Activated naive CD8-positive, alpha-beta T cell (primary cell): Measurements from ENCODE around the gene ARHGEF7.

ENCODE experiments used
- H3K27ac Mint-ChIP-seq: one replicate; pipeline ENCODE4 v1.8.0; 2021; ENCODE audit warnings: mixed read lengths
- H3K27me3 Mint-ChIP-seq: one replicate; pipeline ENCODE4 v1.8.0; 2021; ENCODE audit warnings: mixed read lengths
- H3K36me3 Mint-ChIP-seq: one replicate; pipeline ENCODE4 v1.8.0; 2021; ENCODE audit warnings: mixed read lengths
- H3K4me1 Mint-ChIP-seq: one replicate; pipeline ENCODE4 v1.8.0; 2021; ENCODE audit warnings: low read depth, mixed read lengths
- H3K4me3 Mint-ChIP-seq: one replicate; pipeline ENCODE4 v1.8.0; 2021; ENCODE audit warnings: mild to moderate bottlenecking, mixed read lengths
- H3K9me3 Mint-ChIP-seq: one replicate; pipeline ENCODE4 v1.8.0; 2021; ENCODE audit warnings: low read depth, mixed read lengths

The ARHGEF7 gene

GRCh38 chr13:111204438-111205177 lies 89.5 kb downstream of the ARHGEF7 start:
- H3K9me3 Mint-ChIP-seq: no peaks in the 10 kb centered on the region
- H3K27me3 Mint-ChIP-seq: no peaks in the 10 kb centered on the region
- H3K4me1 Mint-ChIP-seq: peaks cover 71% of the 10 kb centered on the region
- no peak overlapping the region for H3K27ac Mint-ChIP-seq
- H3K4me3 Mint-ChIP-seq: peak overlapping the region; percentile 31
- peaks cover 3% of the 10 kb centered on the region for H3K36me3 Mint-ChIP-seq

- peaks cover 72% of the 10 kb centered on the region for H3K4me1 Mint-ChIP-seq
- no peaks in the 10 kb centered on the region for H3K9me3 Mint-ChIP-seq
- no peak overlapping the region for H3K4me3 Mint-ChIP-seq
- no peak overlapping the region for H3K27ac Mint-ChIP-seq
- H3K27me3 Mint-ChIP-seq: no peaks in the 10 kb centered on the region
- H3K36me3 Mint-ChIP-seq: peaks cover under 1% of the 10 kb centered on the region
These were observed 91.0 kb downstream of the ARHGEF7 start for GRCh38 chr13:111206148-111206547.

- Mint-ChIP-seq H3K36me3 (no peaks in the 10 kb centered on the region), H3K27me3 (no peaks in the 10 kb centered on the region), H3K9me3 (no peaks in the 10 kb centered on the region), H3K27ac (no peak overlapping the region), H3K4me1 (peaks cover 60% of the 10 kb centered on the region), H3K4me3 (no peak overlapping the region)
These were observed 94.5 kb downstream of the ARHGEF7 start for GRCh38 chr13:111209613-111210012.

- Mint-ChIP-seq H3K9me3 (no peaks in the 10 kb centered on the region), H3K4me3 (no peak overlapping the region), H3K4me1 (peaks cover 61% of the 10 kb centered on the region), H3K27me3 (no peaks in the 10 kb centered on the region), H3K36me3 (no peaks in the 10 kb centered on the region), H3K27ac (no peak overlapping the region)
These were observed 95.0 kb downstream of the ARHGEF7 start for GRCh38 chr13:111210091-111210490.

- H3K36me3 Mint-ChIP-seq: no peaks in the 10 kb centered on the region
- H3K27me3 Mint-ChIP-seq: no peaks in the 10 kb centered on the region
- no peak overlapping the region for H3K4me3 Mint-ChIP-seq
- H3K9me3 Mint-ChIP-seq: no peaks in the 10 kb centered on the region
- H3K4me1 Mint-ChIP-seq: peaks cover 64% of the 10 kb centered on the region
- no peak overlapping the region for H3K27ac Mint-ChIP-seq
These were observed 95.7 kb downstream of the ARHGEF7 start for GRCh38 chr13:111210544-111211469.

- H3K36me3 Mint-ChIP-seq: no peaks in the 10 kb centered on the region
- H3K4me1 Mint-ChIP-seq: peaks cover 68% of the 10 kb centered on the region
- no peak overlapping the region for H3K4me3 Mint-ChIP-seq
- no peaks in the 10 kb centered on the region for H3K9me3 Mint-ChIP-seq
- no peaks in the 10 kb centered on the region for H3K27me3 Mint-ChIP-seq
- H3K27ac Mint-ChIP-seq: no peak overlapping the region
These were observed 96.8 kb downstream of the ARHGEF7 start for GRCh38 chr13:111211789-111212516.

GRCh38 chr13:111212517-111212873 lies 97.4 kb downstream of the ARHGEF7 start:
- no peaks in the 10 kb centered on the region for H3K27me3 Mint-ChIP-seq
- peaks cover 71% of the 10 kb centered on the region for H3K4me1 Mint-ChIP-seq
- H3K9me3 Mint-ChIP-seq: no peaks in the 10 kb centered on the region
- H3K4me3 Mint-ChIP-seq: no peak overlapping the region
- no peak overlapping the region for H3K27ac Mint-ChIP-seq
- H3K36me3 Mint-ChIP-seq: no peaks in the 10 kb centered on the region

- Mint-ChIP-seq H3K36me3 (no peaks in the 10 kb centered on the region), H3K27ac (no peak overlapping the region), H3K27me3 (no peaks in the 10 kb centered on the region), H3K9me3 (no peaks in the 10 kb centered on the region), H3K4me3 (no peak overlapping the region), H3K4me1 (peaks cover 58% of the 10 kb centered on the region)
These were observed 99.0 kb downstream of the ARHGEF7 start for GRCh38 chr13:111213964-111214726.

GRCh38 chr13:111215081-111216047 lies 100.3 kb downstream of the ARHGEF7 start:
- Mint-ChIP-seq H3K27me3 (no peaks in the 10 kb centered on the region), H3K27ac (no peak overlapping the region), H3K9me3 (no peaks in the 10 kb centered on the region), H3K36me3 (no peaks in the 10 kb centered on the region), H3K4me1 (peaks cover 48% of the 10 kb centered on the region), H3K4me3 (no peak overlapping the region)

GRCh38 chr13:111216166-111216960 lies 101.3 kb downstream of the ARHGEF7 start:
- Mint-ChIP-seq H3K4me1 (peaks cover 39% of the 10 kb centered on the region), H3K27ac (no peak overlapping the region), H3K4me3 (no peak overlapping the region), H3K27me3 (no peaks in the 10 kb centered on the region), H3K9me3 (no peaks in the 10 kb centered on the region), H3K36me3 (no peaks in the 10 kb centered on the region)

GRCh38 chr13:111217641-111218040 lies 102.5 kb downstream of the ARHGEF7 start:
- peaks cover 29% of the 10 kb centered on the region for H3K4me1 Mint-ChIP-seq
- no peak overlapping the region for H3K27ac Mint-ChIP-seq

GRCh38 chr13:111219280-111219679 lies 104.2 kb downstream of the ARHGEF7 start:
- Mint-ChIP-seq H3K4me1 (peaks cover 25% of the 10 kb centered on the region), H3K27me3 (no peaks in the 10 kb centered on the region)

More at GRCh38 chr13:111217641-111218040, 102.5 kb downstream of the ARHGEF7 start:
- H3K9me3 Mint-ChIP-seq: no peaks in the 10 kb centered on the region
- H3K4me3 Mint-ChIP-seq: no peak overlapping the region
- no peaks in the 10 kb centered on the region for H3K27me3 Mint-ChIP-seq
- no peaks in the 10 kb centered on the region for H3K36me3 Mint-ChIP-seq

GRCh38 chr13:111219950-111220349 lies 104.8 kb downstream of the ARHGEF7 start:
- H3K9me3 Mint-ChIP-seq: no peaks in the 10 kb centered on the region
- no peaks in the 10 kb centered on the region for H3K27me3 Mint-ChIP-seq
- H3K4me3 Mint-ChIP-seq: no peak overlapping the region
- peaks cover 2% of the 10 kb centered on the region for H3K36me3 Mint-ChIP-seq
- no peak overlapping the region for H3K27ac Mint-ChIP-seq
- peaks cover 24% of the 10 kb centered on the region for H3K4me1 Mint-ChIP-seq

More at GRCh38 chr13:111219280-111219679, 104.2 kb downstream of the ARHGEF7 start:
- Mint-ChIP-seq H3K4me3 (no peak overlapping the region), H3K9me3 (no peaks in the 10 kb centered on the region), H3K27ac (no peak overlapping the region), H3K36me3 (no peaks in the 10 kb centered on the region)
